SK-N-MC (cell line): ENCODE data around the gene GHRH.

Experiments used
- EZH2 ChIP-seq: fragments of 200-600 bp; sonication (generic); IDR thresholded peaks from one replicate; pipeline ENCODE4 v1.6.1; 2017; ENCODE audit warnings: antibody characterized with exemption
- FOXP2 ChIP-seq: optimal IDR thresholded peaks from 2 replicates; pipeline ENCODE3; 2011; ENCODE audit warnings: mild to moderate bottlenecking, moderate library complexity; ENCODE audit not compliant: insufficient read depth; ENCODE audit errors: extremely low read length, control extremely low read depth
- POLR2AphosphoS5 ChIP-seq: IDR thresholded peaks from 2 replicates; pipeline ENCODE4 v1.6.1; 2012; ENCODE audit warnings: mild to moderate bottlenecking, low read depth, low read length, borderline replicate concordance

- TF ChIP-seq EZH2 (no peak), POLR2AphosphoS5 (no peak), FOXP2 (no peak)
These were observed 59.8 kb downstream of the GHRH start for GRCh38 chr20:37201827-37202162.
